Tracheal epithelial cell (primary cell): Measurements from ENCODE around the gene VNN1. TPM values are rescaled to one million over a fixed set of nuclear protein-coding genes. Genes with fewer than 3 reads are reported as not detected.

ENCODE experiments used
- total RNA-seq: library from RNA; depleted of rRNA; stranded (reverse); fragments of >200 nt; gene quantifications from 2 replicates; pipeline ENCODE4 v1.2.1, GENCODE V29; 2014

Gene VNN1
- 1.2 TPM in 1 of 2 replicates, not detected in the other for total RNA-seq

GRCh38 chr6:132713352-132714134 lies at the start of gene VNN1:
Gene VNN1, minus strand, starts transcription at chr6:132714055. Its CDS starts 20 bp downstream, at chr6:132714035.

GRCh38 chr6:132659082-132659481 lies 54.8 kb downstream of the VNN1 start, which contains the start of gene TAAR1:
Gene TAAR1, minus strand, starts transcription at chr6:132659182. Its CDS starts 13,179 bp downstream, at chr6:132646003.

Other genes with a start within 250 kb of the VNN1 start
- gene STX7, start 200.9 kb downstream of the VNN1 start, total RNA-seq: 20.0 and 34.7 TPM in 2 replicates
- not detected in 2 replicates for gene TAAR9, start 175.8 kb downstream of the VNN1 start, total RNA-seq
- not detected in 2 replicates for gene TAAR8, start 161.4 kb downstream of the VNN1 start, total RNA-seq
- not detected in 2 replicates for gene TAAR6, start 143.7 kb downstream of the VNN1 start, total RNA-seq
- gene TAAR5, start 124.3 kb downstream of the VNN1 start, total RNA-seq: not detected in 2 replicates
- gene TAAR2, start 89.8 kb downstream of the VNN1 start, total RNA-seq: not detected in 2 replicates
- not detected in 2 replicates for gene TAAR1, start 54.9 kb downstream of the VNN1 start, total RNA-seq
- gene VNN2, start 43.8 kb upstream of the VNN1 start, total RNA-seq: 0.72 TPM in 1 of 2 replicates, not detected in the other
- 13.6 and 15.9 TPM in 2 replicates for gene SLC18B1, start 84.6 kb upstream of the VNN1 start, total RNA-seq
- 1,327 and 2,037 TPM in 2 replicates for gene RPS12, start 100.5 kb upstream of the VNN1 start, total RNA-seq